Activated CD8-positive, alpha-beta memory T cell treated with anti-CD3 and anti-CD28 coated beads, Interleukin-2, amount 50 U/mL, for 48 hours (primary cell): Measurements from ENCODE around the gene TPM2.
A peak's percentile ranks its signal among the peaks of the same experiment; 100 is the strongest.

Experiments
- DNase-seq: peaks from one replicate; pipeline ENCODE4 v3.0.0-alpha.2; 2020

TPM2 gene

DNA sequence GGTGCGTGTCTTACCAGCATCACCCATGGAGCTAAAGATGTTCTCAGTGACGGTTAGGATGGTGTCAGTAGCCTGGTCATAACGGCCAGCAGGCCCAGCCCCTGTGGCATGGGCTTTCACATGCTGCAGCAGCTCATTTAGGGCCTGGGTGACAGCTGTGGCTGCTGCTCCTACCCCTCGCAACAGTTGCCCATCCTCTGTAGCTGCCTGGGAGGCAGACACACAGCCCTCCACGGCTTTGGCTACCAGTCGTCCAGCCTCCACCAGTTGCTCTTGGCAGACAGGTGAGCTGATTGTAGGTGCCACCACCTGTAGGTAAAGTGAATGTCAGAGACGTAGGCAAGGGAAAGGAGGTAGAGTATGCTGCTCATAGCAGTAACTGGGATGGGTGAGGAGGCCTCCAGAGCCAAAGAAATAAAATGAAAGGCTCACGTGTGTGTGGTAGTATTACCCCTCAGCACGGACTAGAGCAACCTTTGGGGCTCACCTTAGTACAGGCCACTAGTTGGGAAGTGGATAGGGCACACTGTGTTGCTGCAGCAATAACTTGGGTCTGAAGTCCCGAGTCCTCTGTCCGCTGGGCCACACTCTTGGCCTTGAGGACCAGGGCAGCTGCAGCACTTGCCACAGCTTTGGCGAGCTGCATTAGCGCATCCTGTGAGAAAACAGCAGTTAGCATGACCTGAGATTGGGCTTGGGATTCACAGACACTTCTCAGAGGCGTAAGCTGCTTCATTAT is 27.6 kb upstream of the TPM2 start:
- no peak for DNase-seq

DNA sequence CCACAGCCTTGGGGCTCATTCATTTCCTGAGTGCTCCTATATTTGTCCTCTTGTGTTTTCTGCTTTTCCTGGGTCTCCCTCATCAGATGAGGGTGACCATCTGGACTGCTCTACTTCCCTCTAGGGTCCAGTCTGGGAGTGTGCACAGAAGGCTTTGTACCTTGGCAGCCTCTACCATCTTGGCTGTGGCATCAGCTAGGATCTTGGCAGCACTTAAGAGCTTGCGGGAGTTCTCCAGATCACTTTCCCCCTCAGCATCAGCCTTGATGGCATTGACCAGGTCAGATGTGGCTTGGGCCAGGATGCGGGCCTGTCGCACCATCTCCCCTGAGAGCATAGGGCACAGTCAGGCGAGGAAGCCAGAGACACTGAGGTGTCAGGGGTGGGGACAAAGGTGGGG is 26.5 kb upstream of the TPM2 start:
- no peak for DNase-seq

DNA sequence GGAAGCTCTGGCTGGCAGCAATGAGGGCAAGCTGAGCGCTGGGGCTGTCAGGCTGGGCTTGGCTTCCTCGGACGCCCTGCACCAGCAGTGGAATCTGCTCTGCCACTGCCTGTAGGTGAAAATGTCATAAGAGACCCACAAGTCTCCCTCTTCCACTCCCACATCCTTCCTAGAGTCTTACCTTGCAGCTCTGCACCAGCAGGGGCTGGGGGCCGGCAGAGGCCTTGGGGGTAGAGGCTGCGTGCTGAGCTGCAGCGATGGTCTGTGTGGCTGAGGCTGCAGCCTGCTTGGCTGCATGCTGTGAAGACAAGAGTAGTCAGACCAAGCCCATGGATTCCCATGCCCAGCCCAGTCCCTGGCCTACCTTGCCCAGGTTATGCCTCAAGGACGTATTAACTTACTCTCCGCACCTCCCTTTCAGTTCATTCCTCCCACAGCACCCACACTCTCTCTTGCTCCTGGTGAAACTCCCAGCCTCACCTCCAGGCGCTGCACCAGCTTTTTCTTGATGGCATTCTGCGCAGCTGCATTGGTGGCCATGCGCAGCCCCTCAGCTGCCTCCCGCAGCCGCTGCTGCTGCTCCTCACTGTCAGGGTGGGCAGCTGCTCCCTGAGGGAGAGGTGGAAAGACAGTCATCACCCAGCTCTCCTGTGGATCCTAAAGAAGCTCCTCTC is 25.0 kb upstream of the TPM2 start:
- DNase-seq: no peak

DNA sequence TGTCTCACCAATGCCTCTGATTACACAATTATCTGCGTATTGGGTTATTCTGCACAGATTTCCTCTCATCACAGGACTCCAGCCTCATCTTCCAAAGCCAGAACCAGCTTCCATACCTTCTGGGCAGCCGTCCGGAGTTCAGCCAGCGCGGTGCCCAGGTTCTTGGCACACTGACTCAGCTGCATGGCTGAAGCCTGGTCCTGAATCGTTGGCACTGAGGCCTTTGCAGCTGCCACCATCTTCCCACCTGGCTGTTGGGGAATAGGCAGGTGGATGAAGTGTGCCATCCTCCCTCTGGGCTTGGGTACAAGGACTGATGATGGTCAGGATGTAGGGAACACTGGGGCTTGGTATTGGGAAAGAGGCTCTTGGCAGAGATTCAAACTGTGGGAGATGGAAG is 24.4 kb upstream of the TPM2 start:
- DNase-seq: no peak

DNA sequence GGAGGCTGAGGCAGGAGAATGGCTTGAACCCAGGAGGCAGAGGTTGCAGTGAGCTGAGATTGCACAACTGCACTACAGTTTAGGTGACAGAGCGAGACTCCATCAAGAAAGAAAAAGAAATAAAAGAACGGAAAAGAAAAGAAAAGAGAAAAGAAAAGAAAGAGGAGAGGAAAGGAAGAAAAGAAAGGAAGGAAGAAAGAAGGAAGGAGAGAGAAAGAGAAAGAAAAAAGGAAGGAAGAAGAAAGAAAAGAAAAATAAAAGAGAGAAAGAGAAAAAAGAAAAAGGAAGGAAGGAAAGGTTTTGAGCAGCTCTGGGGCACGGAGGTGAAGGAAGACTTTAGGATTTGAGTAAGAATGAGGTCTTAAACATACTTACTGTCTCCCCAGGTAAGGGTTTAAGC is 23.9 kb upstream of the TPM2 start:
- no peak for DNase-seq

DNA sequence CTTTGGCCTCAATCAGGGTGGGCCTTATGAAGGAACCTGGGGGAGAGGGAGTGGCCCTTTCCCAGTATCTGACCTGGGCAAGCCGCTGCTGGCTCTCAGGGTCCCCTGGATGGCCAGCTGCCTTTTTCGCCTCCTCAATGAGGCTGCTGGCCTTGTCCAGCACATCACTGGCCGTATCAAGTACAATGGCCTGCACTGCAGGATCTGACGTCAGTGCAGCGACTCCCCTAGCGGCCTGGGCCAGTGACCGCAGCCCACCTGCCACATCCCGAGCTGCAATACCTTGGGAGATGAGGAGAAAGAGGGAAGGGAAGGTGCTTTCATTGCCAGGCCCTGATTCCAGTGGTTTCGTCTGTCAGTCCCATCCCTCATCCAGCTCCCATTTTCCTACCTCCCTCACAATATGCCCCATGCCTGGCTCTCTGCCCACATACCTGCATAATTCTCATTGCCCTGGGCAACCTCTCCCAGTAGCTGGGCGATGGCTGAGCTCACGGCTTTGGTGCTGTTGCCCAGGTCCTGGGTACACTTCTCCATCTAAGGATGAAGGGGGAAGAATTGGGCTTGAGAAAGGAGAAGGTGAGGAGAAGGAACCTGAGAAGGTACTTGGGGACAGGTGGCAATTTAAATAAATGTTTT is 23.2 kb upstream of the TPM2 start:
- DNase-seq: no peak

DNA sequence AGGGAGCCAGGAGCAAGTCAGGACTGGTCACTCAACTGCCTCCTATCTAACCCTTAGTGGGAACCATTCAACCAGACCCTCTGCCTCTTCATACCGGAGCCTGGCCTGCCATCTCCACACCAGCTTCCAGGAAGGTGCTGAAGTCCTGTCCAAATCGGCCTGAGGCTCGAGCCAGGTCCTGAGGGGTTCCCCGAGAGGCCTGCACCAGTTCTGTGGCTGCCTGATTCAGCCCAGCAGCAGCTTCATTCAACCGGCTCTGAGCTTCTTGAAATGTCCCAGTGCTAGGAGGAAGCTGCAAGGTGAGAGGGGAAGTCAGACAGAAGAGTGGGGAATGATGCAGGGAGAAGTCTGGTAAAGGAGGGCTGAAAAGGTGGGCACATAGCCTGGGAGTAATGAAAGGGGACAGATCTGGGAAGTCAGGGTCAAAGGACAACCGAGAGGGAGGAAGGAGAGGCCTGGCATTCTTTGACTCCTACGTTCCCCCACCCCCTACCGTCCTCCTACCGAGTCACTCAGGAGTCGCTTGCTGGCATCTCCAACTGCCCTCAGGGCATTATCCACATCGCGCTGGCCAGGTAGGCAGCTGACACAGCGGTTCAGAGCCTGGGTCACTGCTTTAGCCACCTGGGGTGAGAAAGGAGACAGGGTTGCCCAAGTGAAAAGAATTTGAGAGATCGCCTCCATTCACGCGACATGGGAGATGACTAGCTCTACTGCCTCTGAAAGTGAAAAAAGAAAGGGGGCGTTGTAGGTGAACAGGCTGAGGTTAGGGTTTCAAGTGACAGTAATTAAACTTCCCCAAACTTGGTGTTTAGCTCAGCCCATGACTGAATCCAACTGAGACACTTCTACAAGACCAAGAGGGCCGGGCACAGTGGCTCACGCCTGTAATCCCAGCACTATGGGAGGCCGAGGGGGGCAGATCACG is 22.0 kb upstream of the TPM2 start:
- DNase-seq: no peak

DNA sequence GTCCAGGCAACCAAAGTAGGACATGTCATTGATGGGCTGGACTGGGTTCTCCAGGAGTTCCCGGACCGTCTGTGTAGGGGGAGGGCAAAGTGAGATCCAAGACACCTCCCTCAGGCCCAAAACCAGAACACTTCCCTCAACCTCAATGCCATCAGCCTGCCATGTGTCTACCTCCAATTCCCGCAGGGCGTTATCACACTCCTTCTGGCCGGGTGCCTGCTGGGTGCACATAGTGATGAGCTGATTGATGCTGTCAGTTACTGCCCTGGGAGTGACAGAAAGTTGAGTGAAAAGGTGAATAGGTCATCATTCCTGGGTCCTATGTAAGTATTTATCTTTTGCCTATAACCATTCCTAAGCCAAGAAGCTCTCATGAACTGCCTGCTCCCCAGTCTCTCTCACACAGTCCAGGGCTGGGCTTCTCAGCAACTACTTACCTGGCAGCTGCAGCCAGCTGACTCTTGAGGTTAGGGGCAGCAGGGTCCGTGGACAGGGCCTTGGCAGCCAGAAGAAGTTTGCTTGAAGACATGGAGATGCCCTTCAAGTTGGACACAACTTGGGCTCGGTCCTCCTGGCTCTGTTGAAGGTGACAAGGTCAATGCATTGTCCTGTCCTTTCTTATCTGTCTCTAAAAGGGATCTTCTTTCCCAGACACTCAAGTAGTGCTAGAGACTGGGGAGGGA is 21.2 kb upstream of the TPM2 start:
- DNase-seq: no peak

DNA sequence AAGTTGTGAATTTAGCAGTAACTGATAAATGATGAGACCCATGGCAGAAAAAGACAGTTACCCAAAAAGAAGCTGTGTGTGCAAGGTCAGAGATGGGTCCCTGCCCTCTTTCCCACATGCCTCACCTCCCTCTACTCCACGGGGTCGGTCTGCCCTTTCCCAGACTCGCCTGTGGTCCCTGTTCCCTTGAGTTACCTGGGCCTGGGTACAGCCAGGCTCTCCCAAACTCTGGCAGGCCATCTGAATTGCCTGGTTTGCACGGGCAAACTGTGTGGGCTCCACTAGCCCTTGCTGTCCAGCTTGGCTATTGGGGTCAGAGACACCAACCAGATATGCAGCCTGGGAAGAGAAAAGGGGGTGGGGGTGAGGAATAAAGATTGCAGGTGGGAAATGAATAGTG is 18.4 kb upstream of the TPM2 start:
- DNase-seq: no peak

DNA sequence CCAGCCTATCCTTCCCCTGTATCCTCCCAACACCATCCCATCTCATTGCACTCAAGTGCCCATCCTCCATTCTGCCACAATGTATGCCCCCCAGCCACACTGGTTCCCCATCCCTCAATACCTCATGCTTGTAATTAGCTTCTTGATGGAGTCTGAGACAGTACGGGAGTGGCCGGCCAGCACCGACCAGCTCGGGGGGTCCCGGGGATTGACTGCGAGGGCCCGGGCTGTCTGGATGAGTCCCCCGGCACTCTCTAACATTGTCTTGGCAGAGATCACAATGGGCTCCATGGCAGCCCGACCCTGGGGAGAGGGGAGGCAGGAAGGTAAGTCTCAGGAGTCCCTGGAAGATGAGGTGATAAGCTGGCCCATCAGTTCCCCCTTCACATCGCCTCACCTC is 17.2 kb upstream of the TPM2 start:
- no peak for DNase-seq

DNA sequence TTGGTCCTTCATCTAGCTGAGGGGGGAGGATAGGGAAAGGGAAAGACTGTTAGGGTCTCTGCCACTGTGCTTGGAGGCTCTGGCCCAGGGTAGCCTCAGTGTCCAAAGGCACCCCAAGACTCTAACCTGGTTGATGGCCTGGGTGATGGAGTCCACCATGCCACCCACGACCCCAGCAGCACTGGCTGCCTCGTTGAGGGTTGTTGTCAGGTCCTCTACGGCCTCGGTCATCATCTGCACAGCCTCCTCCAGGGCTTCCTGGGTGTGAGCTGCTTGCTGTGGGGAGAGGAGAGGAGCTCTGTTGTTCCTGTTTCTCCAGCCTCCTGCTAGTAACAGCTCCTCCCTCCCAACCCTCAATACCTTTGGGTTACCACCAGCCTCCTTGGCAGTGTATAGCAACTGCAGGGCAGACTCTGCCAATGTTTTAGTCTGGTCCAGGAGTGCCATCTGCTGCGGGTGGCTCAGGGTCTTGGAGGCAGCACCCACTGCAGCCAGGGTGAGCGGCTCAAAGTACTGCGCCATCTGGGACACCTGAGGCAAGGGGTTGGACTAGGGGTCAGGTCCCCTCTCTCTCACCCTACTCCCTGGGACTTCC is 16.2 kb upstream of the TPM2 start:
- DNase-seq: no peak

DNA sequence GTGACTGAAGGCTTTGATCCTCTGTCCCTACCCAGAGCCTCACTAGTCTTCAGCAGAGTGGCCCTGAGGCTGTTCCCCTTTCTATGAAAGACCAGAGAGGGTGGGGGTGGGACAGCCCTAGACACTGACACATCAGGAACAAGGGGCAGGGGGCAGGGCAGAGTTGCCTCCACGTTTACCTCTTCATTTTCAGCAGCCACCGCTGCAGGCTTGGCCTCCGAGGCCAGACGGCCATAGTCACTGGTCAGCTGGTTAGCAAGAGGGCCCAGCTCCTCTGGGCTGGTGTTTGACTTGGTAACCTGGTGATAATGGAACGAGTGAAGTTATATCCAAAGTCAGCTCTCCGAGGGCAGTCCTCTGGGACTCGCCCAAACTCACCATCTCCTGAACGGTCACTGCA is 15.6 kb upstream of the TPM2 start:
- no peak for DNase-seq

DNA sequence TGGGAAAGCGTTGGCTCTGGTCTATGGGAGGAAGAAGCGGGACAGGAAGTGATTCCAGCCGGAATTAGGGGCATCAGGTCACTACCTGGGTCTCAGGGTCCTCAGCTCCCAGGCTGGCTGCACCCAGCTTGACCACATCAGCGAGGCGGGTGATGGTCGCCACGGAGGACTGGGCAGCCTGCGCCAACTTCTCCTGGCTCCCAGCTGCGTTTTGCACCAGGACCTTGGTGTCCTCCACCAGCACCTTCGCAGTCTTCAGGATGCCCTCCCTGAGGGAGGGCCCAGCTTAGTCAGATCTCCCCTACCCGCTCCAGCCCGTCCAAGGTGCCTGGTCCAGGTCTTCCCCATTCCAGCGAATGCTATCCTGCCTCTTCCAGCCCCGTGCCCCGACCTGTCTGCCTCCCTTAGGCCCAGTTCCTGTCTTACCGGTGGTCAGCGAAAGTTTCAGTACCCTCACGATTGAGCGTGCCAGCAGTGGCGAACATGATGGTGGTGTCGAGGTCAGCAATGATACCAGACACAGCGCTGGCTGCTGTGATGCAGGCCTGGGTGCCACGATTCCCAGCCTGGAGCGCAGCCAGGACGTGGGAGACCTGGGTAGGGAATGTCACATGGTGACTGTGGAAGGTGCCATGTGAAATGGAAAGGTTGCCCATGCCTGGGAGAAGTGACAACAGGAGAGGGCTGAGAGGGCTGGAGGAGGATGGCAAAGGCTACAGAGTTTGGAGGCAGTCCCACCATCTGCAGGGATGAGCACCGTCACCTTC is 14.4 kb upstream of the TPM2 start:
- DNase-seq: no peak

DNA sequence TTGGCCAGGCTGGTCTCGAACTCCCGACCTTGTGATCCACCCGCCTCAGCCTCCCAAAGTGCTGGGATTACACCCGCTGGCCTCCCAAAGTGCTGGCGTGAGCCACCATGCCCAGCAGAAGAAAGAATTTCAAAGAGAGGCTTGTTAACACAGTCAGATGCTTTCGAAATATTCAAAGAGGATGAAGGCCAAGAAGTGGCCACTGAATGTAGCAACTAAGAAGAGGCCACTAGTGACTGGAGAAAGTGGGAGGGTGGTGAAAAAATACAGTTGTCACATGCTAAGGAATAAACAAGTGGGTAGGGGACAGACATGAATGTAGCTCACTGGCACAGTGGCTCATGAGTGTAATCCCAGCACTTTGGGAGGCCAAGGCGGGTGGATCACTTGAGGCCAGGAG is 13.0 kb upstream of the TPM2 start:
- no peak for DNase-seq

DNA sequence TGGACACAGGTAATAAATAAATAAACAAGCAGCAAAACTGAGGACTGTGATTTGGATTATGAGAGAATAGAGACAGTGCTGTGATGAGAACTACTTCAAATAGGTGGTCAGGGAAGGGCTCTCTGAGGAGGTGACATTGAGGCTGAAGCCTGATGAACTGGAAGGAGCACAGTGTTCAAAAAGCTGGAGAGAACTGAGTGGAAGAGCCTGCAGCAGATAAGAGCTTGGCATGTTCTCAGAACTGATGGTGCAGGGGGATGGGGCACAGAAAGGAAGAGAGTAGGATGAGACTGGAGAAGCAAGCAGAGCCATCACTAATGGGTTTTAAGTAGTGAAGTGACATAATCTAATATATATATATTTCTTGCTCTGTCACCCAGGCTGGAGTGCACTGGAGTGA is 11.2 kb upstream of the TPM2 start:
- no peak for DNase-seq

DNA sequence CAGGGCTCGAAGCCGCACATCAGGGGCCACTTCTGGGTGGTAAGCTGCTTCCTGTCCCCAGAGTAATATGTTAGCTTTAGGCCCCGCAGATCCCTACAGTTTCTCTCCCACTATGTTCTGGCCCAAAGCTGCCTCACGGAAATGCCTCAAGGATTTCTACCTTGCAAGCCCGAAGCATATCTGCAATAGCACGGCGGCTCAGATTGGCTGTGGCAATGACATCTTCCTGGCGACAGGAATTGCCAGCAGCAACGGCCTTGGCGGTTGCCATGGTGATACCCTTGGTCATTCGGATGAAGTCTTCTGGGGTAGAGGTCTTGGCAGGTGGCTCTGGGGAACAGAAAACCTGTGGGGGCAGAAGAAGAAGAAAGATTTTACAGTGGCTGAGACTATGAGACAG is 10.3 kb upstream of the TPM2 start:
- no peak for DNase-seq

DNA sequence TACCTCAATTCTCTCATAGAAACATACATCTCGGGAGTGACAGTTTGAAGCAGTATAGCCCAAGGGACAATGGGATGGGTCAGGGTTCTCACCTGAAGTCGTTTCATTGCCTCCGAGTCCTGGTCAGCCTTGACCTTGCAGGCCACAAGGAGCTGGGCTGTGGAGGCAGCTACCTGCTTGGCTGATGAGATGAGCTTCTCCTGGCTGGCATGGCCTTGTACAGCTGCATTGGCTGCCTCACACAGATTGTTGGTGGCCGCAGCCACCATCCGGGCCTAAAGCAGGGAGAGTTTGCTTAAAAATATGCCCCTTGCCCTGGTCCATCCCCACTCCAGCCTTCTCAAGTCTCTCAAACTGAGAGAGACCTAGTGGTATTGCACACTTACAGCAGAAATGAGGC is 8.5 kb upstream of the TPM2 start:
- no peak for DNase-seq

DNA sequence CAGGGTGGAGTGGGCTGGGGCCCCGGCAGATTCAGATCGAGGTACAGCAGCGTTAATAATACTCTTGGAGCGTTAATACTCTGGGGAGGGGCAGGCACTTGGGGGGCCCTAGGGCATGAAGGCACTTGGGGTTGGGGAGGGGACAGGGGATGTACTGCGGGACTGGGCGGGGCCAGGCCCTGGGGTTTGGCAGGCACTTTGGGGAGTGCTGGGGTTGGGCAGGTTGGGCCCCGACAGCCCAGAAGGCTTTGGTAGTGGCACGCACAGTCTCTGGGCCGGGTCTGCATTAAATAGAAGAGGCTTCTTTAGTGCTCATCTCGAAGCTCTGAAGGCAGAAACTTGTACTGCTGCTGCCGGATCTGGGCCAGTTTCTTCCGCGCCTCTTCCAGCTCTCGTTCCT is 7.8 kb upstream of the TPM2 start:
- DNase-seq: no peak

DNA sequence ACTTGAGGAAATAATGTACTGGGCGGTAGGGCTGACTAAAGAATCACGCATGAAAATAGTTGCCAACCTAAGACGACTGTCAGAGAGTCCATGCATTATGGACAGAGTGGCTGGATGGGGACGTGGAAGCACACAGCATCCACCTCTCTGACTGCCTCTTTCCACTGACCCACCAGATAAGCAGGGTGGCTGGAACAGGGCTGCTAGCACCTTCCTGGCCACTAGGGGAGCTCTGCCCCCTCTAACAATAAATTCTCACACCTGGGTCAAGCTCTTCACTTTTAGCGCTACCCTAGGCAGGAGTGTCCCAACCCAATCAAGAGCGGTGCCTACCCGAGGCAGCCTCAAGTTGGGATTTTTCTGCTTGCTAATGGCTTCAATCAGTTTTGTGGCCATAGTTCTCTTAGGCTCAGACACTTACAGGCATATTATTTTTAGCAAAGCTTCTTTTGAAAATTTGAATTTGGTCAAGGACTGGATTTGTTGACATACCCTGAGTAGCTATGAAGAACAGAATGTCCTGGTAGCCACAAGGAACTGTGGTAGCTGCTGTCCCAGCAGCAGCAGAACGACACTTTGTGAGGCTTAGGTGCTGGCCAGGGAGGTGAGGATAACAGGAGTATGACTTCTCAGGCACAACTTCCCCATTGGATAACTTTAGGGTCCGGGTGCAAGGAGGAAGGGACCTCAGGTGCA is 6.9 kb upstream of the TPM2 start:
- peak; percentile 73 for DNase-seq

DNA sequence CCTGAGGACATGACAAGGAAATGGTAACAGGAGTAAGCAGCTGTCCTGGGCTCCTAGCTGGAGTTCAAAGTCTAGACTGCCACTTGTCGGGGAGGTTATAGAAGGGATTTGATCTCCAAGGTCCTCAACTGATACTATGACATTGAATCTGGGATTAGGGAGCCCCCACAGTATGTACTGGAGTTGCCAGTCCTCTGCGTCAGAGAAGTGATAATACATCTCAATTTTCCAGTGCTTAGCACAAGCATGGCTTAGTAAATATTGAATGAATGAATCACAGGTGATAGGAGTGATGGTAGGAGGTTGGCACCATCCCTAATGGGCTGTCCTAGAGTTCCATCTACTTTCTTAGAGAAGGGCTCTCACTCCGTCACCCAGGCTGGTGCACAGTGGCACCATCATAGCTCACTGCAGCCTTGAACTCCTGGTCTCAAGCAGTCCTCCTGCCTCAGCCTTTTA is 6.2 kb upstream of the TPM2 start:
- DNase-seq: no peak
